Embryonic facial prominence (tissue), 1 donor: ENCODE results near the gene RBP5.

ENCODE experiments used
- DNase-seq: peaks from one replicate; pipeline ENCODE4 v3.0.0-alpha.2; 2016; ENCODE audit errors: extremely low spot score

The RBP5 gene

GRCh38 chr12:7128681-7129286 is at the start of gene RBP5:
Gene RBP5, minus strand, starts transcription at chr12:7128889. Its CDS starts 114 bp downstream, at chr12:7128775.
- DNase-seq, result no peak

DNA sequence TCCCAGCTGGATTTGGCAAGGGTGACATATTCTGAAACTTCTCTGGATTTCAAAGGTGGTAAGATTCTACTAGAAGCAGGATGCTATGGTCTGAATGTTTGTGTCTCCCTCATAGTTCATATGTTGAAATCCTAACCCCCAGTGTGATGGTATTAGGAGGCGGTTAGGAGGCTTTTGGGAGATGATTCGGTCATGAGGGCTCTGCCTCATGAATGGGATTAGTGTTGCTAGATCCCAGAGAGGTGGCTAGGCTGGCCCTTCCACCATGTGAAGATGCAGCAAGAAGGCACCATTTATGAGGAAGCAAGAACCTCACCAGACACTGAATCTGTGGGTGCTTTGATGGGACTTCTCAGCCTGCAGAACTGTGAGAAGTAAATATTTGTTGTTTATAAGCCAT is 49.8 kb upstream of the RBP5 start:
- DNase-seq, result no peak

DNA sequence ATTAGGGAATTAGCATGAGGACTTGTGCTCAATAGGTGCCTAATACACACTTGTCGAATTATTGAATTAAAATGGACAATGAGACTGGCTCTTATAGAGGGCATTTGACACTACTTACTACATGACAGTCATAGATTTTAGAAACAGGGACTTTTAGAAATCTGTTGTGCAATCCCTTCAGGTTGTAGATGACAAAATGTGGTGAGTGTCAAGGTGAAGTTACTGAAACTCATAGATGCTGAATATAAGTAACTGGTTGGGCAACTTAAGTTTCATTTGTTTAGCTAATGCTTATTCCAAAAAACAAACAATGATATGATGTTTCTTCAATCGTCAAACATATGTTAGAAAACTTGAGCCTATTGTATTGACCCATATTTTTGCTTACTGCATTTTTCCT is 47.9 kb upstream of the RBP5 start:
- DNase-seq, result no peak

- no peak for DNase-seq
Measured at GRCh38 chr12:7175493-7175892, 46.8 kb upstream of the RBP5 start.

GRCh38 chr12:7171854-7172253 is 43.2 kb upstream of the RBP5 start:
- no peak for DNase-seq

DNA sequence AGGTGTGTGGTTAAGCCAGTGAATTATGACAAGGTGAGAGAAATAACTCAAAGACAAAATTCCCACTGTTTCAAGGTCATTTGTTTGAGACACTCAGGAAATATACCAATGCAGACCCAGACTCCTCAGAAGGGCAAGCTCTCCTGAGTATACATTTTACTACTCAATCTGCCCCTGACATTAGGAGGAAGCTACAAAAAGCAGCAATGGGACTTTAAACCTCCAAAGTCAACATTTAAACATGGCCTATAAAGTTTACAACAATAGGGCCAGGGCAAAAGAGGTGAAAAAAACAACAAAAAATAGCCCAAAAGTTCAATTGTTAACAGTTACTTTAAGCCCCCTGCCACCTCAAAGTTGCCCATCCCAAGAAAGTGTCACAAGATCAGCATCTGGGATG is 41.3 kb upstream of the RBP5 start:
- DNase-seq, result no peak

DNA sequence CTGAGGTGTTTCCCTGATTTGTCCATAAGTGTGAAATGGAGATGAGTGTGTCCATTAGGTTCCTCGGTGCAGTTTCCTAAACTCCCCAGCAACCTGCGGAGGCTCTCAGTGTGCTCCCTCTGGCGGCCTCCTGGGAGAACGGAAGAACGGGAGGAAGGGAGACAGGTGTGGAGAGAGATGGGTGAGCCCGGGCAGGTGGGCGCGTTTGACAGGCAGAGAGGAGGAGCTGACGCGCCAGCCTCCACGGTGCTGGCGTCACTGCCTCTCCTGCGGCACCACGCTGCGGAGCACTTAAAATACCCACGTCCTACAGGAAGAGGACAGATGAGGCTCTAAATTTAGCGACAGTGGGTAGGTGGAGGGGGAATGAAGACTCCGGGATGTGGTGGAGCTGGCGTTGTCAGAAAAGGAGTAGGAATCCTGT is 34.0 kb upstream of the RBP5 start:
- DNase-seq, result peak; percentile 18

DNA sequence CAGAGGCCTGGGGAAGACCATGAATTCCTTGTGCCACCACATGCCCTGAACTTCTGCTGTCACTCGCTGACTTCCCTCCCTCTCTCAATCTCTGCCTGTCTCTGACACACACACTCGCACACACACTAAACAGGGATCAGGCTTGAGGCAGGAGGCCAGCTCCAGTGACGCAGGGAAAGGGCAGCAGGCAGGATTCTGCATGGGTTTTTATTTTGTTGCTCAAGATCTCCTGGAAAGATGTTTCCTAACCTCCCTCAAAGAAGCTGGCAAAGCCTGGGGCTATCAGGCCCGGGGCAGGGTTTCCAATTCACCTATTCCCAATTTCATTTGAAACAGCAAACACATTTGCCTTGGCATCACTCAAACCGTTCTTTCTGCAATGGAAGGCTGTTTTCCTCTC is 33.1 kb upstream of the RBP5 start:
- no peak for DNase-seq

DNA sequence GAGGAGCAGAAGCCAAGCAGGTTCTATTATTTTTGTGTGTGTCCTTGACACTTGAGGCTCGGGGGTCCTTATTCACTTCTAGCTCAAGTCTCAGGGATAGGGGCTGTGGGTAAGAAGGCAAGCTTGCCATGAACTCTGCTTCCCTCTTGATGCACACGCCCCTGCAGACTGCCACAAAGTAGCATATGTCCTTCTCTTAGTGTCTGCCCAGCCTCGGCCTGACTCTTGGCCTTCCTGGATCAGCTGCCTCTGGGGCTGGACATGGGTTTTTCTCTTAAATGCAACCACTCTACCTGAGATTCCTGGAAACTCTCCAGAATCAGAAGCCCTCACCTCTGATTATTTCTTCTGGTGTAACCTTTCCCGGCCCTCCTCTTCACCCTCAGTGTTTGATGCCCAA is 32.6 kb upstream of the RBP5 start:
- no peak for DNase-seq

- DNase-seq, result no peak
Measured at GRCh38 chr12:7160183-7160582, 31.5 kb upstream of the RBP5 start.

DNA sequence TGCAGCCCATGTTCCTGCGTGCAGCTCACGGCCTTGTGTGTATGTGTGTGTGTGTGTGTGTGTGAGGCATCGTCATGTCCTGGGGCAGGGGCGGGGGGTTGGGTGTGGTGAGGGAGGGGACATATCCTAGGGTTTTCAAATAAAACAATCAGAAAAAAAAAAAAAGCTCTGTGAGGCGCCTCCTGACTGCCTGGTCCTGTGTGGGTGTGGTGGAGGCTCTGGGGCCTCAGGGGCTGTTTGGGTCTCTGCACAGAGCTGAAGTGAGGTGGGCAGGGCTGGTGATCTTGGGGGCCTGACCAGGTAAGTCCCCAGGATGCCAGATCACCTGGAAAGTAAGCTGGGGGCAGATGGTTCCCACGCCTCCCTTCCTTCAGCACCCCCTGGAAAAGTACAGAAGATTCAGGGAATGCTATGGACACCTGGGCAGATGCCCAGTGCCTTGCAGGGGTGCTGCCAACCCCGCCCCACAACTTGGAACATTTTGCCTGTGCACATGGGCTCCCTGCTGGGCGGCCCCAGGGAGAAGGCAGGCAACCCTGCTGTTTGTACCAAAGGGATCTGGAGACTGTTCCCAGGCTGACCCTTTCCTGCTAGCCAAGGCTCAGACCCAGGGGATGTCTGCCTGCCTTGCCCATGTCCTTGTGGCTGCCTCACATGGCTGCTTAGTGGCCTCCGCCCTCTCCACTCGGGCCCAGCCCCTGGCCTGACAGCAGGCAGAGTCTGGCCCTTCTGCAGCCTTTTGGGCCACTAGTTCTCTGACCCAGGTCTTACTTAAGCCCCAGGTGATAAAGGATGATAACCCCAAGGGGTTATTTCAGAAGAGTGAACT is 30.3 kb upstream of the RBP5 start:
- DNase-seq, result no peak

DNA sequence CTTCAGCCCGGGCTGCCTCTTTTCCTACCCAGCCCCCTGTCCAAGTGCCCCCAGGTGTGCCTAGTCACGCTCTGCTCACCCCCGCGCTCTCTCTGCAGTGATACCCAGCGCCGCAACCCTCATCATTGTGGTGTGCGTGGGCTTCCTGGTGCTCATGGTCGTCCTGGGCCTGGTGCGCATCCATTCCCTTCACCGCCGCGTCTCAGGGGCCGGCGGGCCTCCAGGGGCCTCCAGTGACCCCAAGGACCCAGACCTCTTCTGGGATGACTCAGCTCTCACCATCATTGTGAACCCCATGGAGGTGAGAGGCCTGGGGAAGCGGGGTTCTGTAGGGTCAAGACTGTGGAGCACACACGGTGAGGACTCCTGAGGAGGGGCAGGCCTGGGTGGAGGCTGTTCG is 28.7 kb upstream of the RBP5 start:
- no peak for DNase-seq

DNA sequence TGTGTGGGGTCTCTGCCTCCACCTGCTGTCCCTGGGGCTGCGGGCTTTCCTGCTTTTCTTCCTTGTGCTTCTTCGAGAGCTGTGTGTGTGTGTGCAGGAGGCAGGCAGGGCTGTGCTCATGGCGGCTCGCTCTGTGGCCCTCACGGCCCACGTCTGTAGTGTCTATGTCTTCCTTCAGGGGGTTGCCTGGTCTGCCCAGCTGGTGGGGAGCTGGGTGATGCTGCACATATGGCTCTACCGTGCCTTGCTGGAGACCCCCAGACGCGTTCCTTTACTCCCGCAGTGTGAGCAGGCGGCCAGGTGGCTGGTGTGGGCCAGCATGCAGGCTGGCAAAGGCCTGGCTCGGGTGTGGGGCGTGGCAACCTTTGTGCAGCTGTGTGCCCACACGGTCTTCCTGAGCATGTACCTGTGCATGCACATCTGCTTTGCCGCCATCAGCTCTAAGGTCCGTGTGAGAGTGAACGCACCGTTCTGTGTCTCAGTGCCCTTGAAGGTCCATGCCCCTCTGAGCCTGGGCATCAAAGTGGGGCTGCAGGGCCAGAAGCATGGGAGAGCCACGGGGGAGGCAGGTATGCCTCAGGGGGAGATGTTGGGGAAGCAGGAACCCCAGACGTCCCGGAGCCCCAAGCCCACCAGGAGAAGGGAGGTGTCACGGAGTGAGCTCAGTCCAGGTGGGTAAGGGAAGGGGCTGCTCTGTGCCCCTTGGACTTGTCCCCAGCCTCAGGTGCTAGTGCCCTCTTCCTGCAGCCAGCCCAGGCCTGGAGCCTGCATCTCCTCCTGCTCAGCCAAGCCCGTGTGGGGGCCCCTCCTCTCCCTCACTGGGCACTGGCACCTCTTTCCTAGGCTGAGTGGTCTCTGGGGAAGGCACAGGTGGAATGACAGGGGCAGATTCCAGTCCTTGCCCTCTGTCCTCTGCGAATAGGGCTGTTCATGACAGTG is 27.8 kb upstream of the RBP5 start:
- no peak for DNase-seq

- DNase-seq, result no peak
Measured at GRCh38 chr12:7155471-7156034, 26.9 kb upstream of the RBP5 start.

DNA sequence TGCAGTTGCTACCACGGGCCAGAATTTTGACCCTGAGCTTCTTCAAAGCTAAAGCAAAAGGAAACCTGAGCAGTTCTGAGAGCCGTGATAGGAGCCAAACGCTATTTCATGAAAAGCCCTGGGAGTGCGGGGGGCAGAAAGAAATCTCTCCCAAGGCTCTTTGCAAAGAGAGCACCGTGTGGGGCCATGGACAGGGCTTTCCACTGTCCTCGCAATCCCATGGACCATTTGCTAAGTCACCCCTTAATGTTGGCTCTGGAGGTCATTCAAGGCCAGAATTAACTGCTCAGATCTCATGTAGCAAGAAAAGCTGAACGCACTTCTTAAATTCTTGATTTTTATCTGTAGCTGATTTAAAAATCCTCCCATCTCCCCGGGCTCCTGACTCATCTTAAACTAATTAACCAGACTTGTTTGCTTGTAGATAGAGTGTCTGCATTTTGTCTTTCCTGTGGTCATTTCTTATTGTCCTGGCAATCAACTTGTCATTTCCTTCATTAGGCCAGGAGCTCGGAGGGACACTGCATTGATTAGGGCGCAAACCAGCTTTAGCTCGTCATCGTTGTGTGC is 26.3 kb upstream of the RBP5 start:
- no peak for DNase-seq

DNA sequence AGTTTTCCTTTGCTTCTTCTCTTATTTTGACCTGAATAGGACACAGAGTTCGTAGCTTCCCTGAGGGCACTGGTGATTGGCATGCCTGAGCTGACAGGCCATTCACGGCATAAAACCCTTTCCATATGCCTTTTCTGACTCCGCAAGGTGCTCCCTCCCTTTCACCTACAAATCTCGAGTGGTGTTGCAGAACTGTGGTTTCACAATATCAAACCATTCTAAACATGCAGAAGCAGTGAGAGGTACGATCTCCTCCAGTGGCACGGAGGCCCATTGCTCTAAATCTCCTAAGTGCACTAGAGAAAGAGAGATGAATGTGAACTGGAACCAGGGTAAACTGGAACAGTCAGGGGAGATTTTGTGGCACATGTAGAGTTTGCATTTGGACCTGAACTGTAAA is 25.4 kb upstream of the RBP5 start:
- DNase-seq, result no peak

DNA sequence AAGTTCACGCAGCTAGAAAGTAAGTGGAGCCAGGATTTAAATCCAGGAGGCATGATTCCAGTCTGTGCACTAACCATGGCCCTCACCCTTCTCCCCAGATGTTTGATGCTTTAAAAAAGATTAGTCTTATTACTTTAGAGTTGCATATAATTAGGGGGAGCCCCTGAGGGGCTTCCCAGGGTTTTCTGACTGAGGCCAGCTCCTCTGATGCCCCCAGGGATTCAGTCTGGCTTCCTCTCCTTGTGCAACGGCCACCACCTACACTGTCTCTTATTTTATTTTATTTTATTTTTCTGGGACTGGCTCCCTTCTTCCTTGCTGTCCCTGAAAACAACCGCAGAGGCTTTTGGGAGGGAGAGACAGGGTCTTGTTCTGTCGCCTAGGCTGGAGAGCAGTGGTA is 24.1 kb upstream of the RBP5 start:
- DNase-seq, result no peak

- no peak for DNase-seq
Measured at GRCh38 chr12:7151532-7151931, 22.8 kb upstream of the RBP5 start.

GRCh38 chr12:7150841-7151240 is 22.2 kb upstream of the RBP5 start:
- DNase-seq, result no peak

DNA sequence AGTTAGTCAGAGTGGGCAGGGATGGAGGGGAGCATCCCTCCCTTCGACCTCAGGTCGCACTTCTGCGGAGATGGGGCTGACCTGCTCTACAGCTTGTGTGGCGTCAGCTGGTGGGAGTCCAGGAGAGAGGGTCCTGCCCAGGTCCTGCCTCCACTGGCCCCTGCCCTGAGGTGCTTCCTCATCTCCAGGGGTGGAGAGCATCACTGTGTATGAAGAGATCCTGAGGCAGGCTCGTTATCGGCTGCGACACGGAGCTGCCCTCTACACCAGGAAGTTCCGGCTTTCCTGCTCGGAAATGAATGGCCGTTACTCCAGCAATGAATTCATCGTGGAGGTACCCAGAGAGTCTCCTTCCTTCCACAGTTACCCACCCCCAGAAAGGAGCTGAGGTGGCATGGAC is 21.7 kb upstream of the RBP5 start:
- no peak for DNase-seq

DNA sequence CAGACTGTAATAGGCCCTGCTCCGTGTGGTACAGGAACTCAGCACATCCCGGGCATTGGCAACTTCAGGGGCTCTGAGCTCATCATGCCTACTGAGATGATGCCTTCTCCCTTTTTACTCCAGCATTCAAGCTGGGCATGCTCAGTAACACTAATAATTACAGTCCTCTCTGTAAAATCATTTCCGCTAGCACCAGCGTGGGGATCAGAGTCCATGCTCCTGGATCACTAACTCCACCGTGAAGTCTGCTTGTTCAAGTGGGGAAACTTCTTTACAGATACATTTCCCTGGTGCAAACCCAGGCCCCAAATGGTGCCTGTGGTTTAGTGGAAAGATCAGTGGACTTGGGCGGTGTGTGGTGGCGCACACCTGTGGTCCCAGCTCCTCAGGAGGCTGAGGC is 18.2 kb upstream of the RBP5 start:
- DNase-seq, result no peak

- no peak for DNase-seq
Measured at GRCh38 chr12:7146228-7146627, 17.5 kb upstream of the RBP5 start.
